Renal cortical epithelial cell (primary cell): ENCODE results near the gene THRAP3. TPM values are rescaled to one million over a fixed set of nuclear protein-coding genes. Genes with fewer than 3 reads are reported as not detected.
"Not testable (repeated sequence)": the region's sequence is repeated elsewhere in the genome, so short reads cannot be mapped to it uniquely, and the experiment has no call there.

ENCODE experiments used
- DNase-seq: peaks from one replicate; pipeline ENCODE4 v3.0.0-alpha.2; 2011; ENCODE audit warnings: low read depth
- total RNA-seq: library from RNA; depleted of rRNA; stranded (reverse); fragments of >200 nt; gene quantifications from 2 replicates; pipeline ENCODE4 v1.2.3, GENCODE V29; 2014

THRAP3 gene
- total RNA-seq, 1 donor from 2014 or later = 130 TPM

DNA sequence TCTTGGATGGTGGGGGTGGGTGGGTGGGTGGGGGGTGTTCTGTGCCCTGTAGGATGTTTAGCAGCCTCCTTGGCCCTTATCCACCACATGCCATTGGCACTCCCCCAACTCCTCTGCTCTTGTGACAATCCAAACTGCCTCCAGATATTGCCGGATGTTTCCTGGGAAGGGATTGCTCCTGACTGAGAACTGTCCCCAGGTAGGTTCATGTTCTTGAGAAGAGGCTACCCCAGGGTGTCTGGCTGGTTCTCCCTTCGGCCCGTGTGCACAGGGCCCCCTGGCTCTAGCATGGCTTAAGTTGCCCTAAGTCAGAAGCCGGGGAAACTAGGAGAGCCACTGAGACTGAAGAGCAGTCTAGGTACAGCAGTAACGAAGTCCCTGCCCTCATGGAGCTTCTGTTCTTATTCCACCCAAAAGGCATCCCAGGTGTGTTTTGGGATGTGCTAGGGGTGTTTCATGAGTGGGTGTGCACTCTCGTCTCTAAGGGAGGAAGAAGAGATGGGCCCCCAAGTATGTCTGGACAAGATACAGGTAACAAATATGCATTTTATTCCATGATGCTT lies 19.8 kb upstream of the THRAP3 start:
- peak; percentile 42 for DNase-seq

DNA sequence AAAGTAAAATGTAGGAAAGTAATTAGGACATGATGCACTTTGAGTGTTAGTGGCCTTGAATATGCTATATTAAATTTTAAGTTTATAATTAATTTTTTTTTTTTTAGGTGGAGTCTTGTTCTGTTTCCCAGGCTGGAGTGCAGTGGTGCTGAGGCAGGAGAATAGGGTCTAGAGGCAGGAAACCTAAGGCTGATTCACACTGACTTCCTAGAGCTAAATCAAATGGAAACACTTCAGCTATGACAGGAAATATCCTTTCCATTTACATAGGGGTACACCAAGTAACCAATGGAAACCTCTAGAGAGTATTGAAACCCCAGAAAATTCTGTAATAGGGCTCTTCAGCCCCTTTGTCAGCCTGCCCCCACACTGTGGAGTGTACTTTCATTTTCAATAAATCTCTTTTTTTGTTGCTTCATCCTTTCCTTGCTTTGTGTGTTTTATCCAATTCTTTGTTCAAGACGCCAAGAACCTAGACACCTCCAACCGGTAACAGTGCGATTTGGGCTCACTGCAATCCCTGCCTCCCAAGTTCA lies 17.9 kb upstream of the THRAP3 start:
- no peak for DNase-seq

DNA sequence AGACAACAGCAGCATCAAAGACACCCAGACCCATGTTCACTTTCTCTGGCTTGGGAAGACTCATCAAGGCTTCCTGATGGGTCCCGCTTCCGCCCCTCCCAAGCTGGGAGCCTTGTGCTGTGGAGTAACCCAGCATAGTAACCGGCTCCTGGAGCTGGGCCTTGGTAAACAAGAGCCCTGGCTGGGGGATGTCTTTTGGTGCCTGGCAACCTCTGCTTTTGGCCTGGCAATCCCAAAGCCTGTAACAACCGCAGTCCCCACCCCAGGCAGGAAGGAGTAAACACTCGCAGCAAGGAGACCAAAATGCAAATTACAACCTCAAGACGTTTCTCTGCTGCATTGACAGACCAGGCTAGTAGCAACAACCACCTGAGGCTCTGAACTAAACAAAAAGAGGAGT lies 16.9 kb upstream of the THRAP3 start:
- DNase-seq = peak; percentile 54

DNA sequence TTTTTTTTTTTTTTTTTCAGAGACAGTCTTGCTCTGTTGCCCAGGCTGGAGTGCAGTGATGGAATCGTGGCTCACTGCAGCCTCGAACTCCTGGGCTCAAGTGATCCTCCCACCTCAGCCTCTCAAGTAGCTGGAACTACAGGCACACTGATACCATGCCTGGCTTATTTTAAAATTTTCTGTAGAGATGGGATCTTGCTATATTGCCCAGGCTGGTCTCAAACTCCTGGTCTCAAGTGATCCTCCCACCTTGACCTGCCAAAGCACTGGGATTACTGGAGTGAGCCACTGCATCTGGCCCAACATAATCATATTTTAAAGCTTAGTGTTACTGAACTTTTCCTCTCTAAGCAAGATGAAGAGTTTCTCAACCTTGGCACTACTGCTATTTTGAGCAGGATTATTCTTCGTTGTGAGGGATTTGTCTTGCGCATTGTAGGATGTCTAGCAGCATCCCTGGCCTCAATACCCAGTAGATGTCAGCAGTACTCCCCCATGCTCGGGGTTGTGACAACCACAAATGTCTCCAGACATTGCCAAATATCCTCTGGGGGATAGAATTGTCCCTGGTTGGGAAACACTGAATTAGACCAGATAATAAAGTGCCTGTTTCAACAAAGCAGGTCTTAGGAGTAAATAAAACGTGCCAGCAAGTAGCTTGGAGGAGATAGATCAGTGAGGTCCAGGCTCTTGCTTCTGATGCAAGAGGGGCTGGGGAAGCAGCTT lies 15.1 kb upstream of the THRAP3 start:
- DNase-seq = no peak

DNA sequence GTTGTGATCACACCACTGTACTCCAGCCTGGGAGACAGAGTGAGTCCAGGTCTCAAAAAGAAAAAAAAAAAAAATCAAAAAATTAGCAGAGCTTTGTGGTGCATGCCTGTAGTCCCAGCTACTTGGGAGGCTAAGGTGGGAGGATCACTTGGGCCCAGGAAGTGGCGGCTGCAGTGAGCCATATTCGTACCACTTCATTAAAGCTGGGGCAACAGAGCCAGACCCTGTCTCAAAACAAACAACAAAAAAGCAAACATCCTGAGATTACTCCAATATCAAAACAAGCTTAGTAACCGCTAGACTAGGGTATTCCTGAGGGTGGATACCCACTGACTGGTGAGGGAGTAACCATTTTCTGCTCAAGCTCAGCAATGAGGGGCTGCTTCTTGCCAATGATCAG lies 12.9 kb upstream of the THRAP3 start:
- no peak for DNase-seq

DNA sequence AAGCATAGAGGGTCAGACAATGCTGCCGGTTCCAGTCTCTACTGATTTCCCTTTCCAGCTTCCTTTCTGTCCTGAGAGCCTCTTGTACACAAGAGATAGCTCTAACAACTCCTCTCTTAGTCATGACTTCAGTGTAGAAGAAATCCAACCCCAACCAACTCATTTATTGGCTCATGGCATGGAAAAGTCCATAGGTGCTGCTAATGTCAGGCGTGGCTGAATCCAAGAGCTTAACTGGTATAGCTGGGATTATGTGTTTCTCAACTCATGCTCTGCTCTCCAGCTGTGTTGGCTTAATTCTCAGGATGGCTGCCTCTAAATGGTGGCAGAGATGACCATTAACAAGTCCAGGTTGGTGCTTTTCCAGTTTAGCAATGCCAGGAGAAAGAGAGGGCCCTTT lies 12.4 kb upstream of the THRAP3 start:
- DNase-seq = no peak

DNA sequence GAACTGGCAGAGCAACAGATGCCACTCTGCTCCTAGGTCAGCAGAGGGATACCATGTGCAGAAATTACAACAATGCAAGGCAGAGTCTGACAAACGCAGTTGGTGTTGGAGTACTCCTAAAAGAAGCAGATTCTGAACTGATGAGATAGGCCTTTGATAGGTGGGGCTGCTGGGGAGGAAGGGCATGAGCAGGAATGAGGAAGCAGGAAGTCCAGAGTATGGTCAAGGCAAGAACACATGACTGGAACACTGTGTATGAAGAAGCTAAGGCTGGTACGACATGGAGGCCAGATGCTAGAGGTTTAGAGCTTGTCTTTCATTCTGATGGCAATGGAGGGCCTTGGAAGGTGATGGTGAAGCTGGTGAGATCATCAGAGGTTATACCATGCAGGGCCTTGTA lies 11.5 kb upstream of the THRAP3 start:
- no peak for DNase-seq

DNA sequence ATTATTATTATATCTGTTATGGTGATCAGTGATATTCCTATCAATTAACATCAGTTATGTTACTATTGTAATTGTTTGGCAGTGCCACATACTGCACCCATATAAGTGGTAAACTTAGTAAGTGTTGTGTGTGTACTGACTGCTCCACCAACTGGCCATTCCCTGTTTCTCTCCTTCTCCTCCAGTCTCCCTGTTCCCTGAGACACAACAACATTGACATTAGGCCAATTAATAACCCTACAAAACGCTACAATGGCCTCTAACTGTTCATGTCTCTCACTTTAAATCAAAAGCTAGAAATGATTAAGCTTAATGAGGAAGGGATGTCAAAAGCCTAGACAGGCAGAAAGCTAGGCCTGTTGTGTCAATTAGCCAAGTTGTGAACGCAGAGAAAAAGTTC lies 6.6 kb upstream of the THRAP3 start:
- peak; percentile 87 for DNase-seq

DNA sequence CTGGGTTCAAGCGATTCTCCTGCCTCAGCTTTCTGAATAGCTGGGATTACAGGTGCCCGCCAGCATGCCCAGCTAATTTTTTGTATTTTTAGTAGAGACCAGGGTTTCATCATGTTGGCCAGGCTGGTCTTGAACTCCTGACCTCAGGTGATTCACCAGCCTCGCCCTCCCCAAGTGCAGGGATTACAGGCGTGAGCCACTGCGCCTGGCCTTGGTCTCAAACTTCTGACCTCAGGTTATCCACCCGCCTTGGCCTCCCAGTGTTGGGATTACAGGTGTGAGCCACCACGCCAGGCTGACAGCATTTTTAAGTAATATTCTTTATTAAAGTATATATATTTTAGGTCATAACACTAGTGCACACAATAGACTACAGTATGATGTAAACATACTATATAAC lies 2.3 kb upstream of the THRAP3 start:
- DNase-seq = not testable (repeated sequence)

DNA sequence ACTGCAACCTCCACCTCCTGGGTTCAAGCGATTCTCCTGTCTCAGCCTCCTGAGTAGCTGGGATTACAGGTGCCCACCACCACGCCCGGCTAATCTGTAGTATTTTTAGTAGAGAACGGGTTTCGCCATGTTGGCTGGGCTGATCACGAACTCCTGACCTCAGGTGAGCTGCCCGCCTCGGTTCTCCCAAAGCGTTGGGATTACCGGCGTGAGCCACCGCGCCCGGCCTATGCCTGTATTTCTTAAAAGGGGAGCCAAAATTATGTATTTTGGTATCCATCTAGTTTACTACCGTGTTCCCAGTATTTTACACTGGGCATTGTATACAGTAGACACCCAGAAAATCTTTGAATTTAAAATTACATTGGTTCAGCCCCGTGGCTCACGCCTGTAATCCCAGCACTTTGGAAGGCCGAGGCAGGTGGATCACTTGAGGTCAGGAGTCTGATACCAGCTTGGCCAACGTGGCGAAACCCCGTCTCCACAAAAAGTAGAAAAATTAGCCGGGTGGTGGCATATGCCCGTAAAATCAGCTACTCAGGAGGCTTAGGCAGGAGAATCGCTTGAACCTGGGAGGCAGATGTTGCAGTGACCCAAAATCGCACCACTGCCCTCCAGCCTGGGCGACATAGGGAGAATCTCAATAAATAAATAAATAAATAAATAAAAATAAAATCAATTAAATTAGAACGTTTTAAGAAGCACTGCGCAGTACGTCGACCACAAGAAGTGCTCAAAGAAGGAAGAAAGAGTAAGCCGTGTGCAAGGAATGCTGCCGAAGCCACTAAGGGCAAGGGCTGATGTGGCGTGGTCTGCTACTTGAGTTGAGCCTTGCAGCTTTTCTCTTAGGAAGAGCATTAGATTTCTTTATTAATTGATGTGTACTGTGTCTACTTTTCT lies 1.5 kb upstream of the THRAP3 start:
- DNase-seq = no peak

DNA sequence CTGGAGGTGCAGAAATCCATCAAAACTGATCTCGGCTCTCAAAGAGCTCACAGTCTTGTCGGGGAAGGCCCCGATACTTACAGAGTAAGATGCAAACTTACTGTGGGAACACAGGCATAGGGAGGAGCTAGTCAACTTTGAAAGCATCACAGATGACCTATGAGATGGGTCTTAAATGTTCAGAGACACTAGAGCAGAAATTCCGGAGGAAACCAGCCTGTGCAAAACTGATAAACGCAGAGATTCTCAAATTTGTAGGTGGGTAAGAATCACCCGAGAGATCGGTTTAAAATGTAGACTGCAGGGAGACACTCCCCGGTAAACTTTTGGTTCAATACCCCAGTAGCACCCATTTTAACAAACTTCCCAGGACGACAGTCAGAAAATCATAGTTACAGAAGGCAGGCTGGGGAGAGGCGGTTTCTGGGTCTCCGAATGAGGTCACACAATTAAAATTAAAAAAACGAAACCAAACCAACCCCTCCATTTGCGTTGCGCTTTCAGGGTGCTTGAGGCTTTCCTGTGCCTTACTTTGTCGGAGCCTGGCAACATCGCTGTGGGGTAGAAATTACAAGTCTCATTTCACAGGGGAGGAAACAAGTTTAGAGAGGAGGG lies 755 bp upstream of the THRAP3 start:
- DNase-seq = peak; percentile 58

DNA sequence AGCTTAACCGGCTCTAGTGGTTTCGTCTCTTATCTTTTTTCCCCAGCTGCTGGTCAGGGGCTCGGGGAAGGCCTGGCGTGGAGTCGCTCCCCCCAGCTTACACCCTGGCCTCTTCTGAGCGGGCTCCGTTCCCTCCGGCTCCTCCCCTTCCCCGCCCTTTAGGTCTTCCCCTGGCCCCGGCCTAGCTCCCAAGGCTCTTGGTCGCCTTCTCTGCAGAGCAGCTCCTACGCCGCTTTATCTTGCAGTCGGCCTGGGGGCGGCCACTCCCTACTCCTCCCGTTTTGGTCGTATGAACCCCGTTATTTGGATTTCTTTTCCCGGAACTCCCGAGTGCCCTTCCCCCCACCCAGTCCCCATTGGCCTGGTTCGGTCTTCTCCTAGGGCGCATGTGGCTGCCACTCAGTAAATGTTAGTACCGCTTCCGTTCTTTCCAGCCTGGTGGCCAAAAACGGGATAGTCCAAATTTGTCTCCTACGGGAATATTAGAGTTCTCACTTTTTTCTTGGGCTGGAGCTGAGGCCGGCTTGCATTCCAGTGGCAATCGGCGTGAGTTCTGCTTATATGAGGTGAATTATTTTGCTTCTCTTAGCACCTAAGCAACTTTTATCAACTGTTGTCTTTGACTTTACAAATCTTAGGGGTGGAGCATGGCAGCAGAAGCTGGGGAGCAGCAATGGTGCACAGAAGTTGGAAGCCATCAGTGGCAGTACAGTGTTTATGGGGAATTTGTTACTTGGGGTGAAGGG lies 467 bp downstream of the THRAP3 start:
- DNase-seq = peak; percentile 77

DNA sequence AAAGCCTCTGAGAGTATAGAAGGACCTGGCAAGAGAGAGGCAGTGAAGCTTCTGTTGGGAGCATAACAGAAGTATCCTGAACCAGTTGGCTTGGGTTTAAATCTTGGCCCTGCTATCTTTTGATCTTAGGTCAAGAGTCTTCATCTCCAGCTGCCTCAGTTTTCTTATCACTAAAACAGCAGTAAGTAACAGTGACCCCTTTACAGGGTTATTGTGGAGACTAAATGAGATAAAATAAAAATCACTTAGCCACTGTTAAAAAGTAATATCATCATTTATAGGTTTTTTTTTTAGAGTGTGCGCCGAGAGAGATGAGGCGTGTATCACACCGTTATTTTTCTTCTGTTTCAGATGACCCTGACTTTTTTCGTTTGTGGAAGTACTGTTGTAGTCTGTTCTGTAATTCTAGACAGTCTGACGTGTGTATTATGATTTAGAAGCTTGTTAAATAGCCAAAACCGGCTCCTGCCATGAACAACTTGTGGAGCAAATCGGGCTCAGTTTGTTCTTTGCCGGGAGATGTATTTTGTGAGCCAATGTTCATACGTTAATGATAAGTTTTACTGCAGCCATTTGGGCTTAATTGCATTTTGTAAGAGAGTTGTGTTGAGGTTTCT lies 1.1 kb downstream of the THRAP3 start:
- no peak for DNase-seq

DNA sequence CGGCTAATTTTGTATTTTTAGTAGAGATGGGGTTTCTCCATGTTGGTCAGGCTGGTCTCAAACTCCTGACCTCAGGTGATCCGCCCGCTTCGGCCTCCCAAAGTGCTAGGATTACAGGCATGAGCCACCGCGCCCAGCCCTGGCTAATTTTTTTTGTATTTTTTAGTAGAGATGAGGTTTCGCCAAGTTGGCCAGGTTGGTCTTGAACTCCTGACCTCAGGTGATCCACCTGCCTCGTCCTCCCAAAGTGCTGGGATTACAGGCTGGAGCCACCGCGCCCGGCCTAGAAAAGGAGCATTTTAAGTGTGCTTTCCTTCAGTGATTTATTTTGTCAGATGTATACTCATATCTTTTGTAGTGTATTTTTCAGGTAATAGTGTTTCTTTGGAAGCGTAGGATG lies 6.0 kb downstream of the THRAP3 start:
- not testable (repeated sequence) for DNase-seq

DNA sequence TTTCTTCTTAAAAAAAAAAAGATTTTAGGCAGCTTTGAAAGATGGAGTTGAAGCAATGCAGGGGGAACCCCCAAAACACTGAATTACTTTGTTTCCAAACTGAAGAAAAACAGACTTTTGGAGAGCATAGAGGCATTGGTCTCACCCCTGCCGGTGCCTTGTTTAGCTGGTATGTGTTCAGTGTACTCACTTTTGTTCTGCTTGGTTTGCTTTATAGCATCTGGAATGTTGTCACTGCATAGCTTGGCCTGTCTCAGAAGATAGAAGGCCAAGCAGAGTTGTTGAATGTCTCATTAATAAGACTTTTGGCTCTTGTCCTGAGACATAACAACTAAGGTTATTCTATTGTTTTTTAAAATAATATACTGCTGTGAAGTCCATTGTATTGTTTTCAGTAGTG lies 6.9 kb downstream of the THRAP3 start:
- DNase-seq = peak; percentile 78

DNA sequence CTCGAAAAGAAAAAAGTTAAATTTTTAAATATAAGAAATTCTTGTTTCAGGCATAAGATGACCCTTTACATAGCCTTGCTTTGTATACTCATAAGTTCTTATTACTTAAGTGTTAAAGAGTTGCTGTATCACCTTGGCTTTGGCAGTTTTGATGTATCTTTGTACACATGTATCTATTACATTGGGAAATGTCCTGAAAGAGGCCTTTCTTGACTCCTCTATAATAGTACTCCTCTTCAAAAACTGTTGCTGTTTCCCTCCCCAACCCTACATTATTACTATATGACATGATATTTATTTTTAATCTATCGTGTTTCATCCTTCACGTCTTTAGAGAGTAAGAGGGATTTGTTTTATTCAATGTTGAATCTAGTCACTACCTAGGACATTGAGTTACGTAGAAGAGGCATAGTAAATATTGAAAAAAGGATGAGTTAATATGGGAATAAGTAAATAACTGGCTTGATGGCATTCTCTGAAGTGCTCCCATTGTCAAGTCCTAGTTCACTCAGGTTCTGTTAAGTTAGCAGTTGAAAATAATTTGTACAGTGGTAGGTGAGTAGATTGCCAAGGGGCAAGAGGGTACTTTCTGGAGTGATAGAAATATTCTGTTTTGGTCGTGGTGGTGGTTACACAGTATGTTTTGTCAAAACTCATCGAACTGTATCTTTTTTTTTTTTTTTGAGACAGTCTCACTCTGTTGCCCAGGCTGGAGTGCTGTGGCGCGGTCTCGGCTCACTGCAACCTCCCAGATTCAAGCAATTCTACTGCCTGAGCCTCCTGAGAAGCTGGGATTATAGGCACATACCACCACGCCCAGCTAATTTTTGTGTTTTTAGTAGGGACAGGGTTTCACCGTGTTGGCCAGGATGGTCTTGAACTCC lies 8.2 kb downstream of the THRAP3 start:
- peak; percentile 55 for DNase-seq

DNA sequence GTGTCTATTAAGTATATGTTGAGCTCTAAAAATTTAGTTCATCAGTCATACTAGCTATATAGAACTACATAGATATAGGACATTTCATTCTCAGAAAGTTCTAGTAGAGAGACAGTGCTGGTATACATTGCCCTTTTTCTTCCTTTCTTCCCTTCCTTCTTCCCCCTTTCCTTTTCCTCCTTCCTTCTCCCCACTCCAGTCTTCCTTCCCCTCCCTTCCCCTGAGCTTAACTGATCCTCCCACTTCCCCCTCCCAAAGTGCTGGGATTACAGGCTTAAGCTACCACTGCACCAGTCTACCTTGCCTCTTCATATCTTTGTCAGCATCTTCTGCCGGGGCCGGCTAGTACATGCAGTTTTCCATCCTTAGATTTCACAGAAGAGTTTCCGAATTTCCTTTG lies 12.1 kb downstream of the THRAP3 start:
- no peak for DNase-seq

DNA sequence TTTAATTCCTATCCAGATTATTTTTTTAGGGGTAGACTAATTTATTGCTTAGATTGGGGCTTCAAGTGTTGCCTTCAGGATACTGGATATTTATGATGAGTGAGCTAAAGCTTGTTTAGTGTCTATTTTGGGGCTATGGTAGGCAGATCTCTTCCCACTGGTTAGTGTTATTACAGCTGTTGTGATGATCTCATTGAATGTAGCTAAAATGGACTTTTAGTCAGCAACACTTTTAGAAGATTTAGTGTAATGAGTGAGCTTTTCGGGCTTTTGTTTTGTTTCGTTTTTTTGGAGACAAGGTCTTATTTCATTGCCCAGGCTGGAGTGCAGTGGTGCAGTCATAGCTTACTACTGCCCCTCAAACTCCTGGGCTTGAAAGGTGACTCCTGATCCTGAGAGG lies 14.2 kb downstream of the THRAP3 start:
- DNase-seq = no peak

DNA sequence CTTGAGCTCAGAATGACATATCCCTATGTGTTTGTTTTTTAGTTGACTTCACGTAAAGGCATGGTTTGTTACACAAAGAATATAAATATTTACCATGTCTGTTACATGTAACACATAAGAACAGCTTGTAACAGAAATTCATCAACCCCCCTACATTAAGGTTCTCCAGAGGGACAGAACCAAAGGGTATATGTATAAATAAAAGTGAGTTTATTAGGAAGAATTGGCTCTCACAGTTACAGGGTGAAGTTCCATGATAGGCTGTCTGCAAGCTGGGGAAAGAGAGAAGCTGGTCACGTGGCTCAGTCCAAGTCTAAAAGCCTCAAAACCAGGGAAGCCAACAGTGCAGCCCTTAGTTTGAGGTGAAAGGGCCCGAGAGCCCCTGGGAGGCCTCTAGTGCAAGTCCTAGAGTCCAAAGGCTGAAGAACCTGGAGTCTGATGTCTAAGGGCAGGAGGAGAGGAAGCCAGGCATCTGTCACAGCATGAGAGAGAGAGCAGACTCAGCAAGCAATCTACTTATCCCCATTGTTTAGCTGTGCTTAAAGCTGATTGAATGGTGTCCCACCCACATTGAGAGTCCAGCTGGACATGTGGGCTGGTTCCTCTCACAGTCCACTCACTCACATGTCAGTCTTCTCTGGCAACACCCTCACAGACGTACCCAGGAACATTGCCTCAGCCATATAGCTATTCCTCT lies 15.8 kb downstream of the THRAP3 start:
- no peak for DNase-seq
